Astrocyte (in vitro differentiated cells and primary cell): Measurements from ENCODE around the gene GRB2.

Experiments used
- EZH2 ChIP-seq: IDR thresholded peaks from 2 replicates; pipeline ENCODE4 v1.6.1; 2012; ENCODE audit warnings: mild to moderate bottlenecking, low read length, inconsistent platforms; ENCODE audit not compliant: insufficient read depth
- TF ChIP-seq, protein P1 (sequence below): IDR thresholded peaks from 2 replicates; pipeline ENCODE4 v1.5.1; 2011; ENCODE audit warnings: low read depth, mild to moderate bottlenecking, inconsistent platforms, low read length, moderate library complexity; ENCODE audit not compliant: insufficient read depth

- TF ChIP-seq, protein P1, sequence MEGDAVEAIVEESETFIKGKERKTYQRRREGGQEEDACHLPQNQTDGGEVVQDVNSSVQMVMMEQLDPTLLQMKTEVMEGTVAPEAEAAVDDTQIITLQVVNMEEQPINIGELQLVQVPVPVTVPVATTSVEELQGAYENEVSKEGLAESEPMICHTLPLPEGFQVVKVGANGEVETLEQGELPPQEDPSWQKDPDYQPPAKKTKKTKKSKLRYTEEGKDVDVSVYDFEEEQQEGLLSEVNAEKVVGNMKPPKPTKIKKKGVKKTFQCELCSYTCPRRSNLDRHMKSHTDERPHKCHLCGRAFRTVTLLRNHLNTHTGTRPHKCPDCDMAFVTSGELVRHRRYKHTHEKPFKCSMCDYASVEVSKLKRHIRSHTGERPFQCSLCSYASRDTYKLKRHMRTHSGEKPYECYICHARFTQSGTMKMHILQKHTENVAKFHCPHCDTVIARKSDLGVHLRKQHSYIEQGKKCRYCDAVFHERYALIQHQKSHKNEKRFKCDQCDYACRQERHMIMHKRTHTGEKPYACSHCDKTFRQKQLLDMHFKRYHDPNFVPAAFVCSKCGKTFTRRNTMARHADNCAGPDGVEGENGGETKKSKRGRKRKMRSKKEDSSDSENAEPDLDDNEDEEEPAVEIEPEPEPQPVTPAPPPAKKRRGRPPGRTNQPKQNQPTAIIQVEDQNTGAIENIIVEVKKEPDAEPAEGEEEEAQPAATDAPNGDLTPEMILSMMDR = no peak
- TF ChIP-seq EZH2 = no peak
Measured at GRCh38 chr17:75365931-75366275, 39.6 kb downstream of the GRB2 start.
